GM23338 (cell line): ENCODE results near the gene KIF20B.

Experiments
- CREB1 ChIP-seq: fragments of 250-450 bp; sonication (Bioruptor Pico); IDR thresholded peaks from 2 replicates; pipeline ENCODE4 v1.5.0; 2020; ENCODE audit warnings: low read depth, mild to moderate bottlenecking, moderate library complexity
- CTCF ChIP-seq, 2 experiments: fragments of 200-600 bp in 1 of 2; sonication (generic) in 1 of 2; conservative IDR thresholded peaks; 2 replicates each; pipeline versions ENCODE4 v1.5.1 to v1.6.1; 2016 to 2017; ENCODE audit warnings: antibody characterized with exemption in 2 of 2, low read depth in 2 of 2, mild to moderate bottlenecking in 2 of 2, moderate library complexity in 1 of 2
- ETS1 ChIP-seq: IDR thresholded peaks from 2 replicates; pipeline ENCODE4 v1.6.1; 2016; ENCODE audit warnings: antibody characterized with exemption
- EZH2 ChIP-seq: fragments of 200-600 bp; sonication (generic); IDR thresholded peaks from one replicate; pipeline ENCODE4 v1.8.0; 2017; ENCODE audit warnings: antibody characterized with exemption, mild to moderate bottlenecking, low read depth; ENCODE audit not compliant: unreplicated experiment
- EZH2phosphoT487 ChIP-seq: fragments of 200-600 bp; sonication (generic); IDR thresholded peaks from one replicate; pipeline ENCODE4 v1.8.1; 2018; ENCODE audit warnings: antibody characterized with exemption; ENCODE audit not compliant: unreplicated experiment
- JUNB ChIP-seq: IDR thresholded peaks from one replicate; pipeline ENCODE4 v1.6.1; 2016; ENCODE audit warnings: antibody characterized with exemption; ENCODE audit not compliant: unreplicated experiment
- POLR2AphosphoS5 ChIP-seq: IDR thresholded peaks from 2 replicates; pipeline ENCODE4 v1.6.1; 2016; ENCODE audit warnings: antibody characterized with exemption, low read depth
- REST ChIP-seq: IDR thresholded peaks from one replicate; pipeline ENCODE4 v1.6.1; 2018; ENCODE audit warnings: antibody characterized with exemption; ENCODE audit not compliant: unreplicated experiment
- STAT1 ChIP-seq: IDR thresholded peaks from one replicate; pipeline ENCODE4 v1.6.1; 2016; ENCODE audit warnings: antibody characterized with exemption; ENCODE audit not compliant: unreplicated experiment
- ZNF114 ChIP-seq: fragments of 250-450 bp; sonication (Bioruptor Pico); IDR thresholded peaks from 2 replicates; pipeline ENCODE4 v1.5.0; 2020; ENCODE audit warnings: mild to moderate bottlenecking, moderate library complexity
- ZNF331 ChIP-seq: fragments of 250-450 bp; sonication (Bioruptor Pico); IDR thresholded peaks from 2 replicates; pipeline ENCODE4 v1.5.0; 2020; ENCODE audit warnings: low read depth, mild to moderate bottlenecking, moderate library complexity
- ZNF462 ChIP-seq: fragments of 250-450 bp; sonication (Bioruptor Pico); IDR thresholded peaks from 2 replicates; pipeline ENCODE4 v1.5.0; 2020; ENCODE audit warnings: mild to moderate bottlenecking, moderate library complexity

- no peak for TF ChIP-seq CTCF (conservative IDR thresholded peaks at IDR 0.05; ENCODE audit: low read depth in 2 of 2)
- TF ChIP-seq REST = no peak
- TF ChIP-seq JUNB = no peak
- no peak for TF ChIP-seq ZNF462 (CRISPR knock-in tag)
- no peak for TF ChIP-seq POLR2AphosphoS5
- TF ChIP-seq EZH2 = no peak
- TF ChIP-seq ZNF331 (CRISPR knock-in tag) = no peak
- no peak for TF ChIP-seq EZH2phosphoT487
- TF ChIP-seq ETS1 = no peak
- TF ChIP-seq CREB1 (CRISPR knock-in tag) = no peak
- no peak for TF ChIP-seq ZNF114
- no peak for TF ChIP-seq STAT1
Observed at GRCh38 chr10:89744026-89744425, 42.6 kb downstream of the KIF20B start.
